OCI-M1 (cell line): Measurements from ENCODE around the gene ZNF583.

Source experiments
- DNase-seq: peaks from one replicate; lab custom pipeline; 2025; lab: John Stamatoyannopoulos, UW

ZNF583 gene

DNA sequence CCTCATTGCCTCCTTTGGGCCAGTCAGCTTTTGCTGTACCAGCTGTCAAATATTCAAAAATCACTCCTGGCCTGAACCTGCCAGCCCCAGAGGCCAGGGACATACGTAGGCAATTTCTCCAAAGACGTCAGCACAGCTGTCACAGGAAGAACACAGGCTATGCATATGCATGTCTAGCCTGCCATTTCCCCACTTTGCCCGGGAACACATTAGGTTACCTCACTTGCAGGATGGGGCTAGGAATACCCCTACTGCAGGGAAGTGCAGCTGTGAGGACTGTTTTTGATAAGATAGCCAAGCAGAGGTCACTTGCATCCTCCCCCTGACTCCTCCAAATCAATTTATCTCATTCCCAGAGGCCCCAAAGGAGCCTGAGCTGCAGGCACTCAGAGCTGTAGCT, 70.2 kb downstream of the ZNF583 start:
- no peak for DNase-seq

DNA sequence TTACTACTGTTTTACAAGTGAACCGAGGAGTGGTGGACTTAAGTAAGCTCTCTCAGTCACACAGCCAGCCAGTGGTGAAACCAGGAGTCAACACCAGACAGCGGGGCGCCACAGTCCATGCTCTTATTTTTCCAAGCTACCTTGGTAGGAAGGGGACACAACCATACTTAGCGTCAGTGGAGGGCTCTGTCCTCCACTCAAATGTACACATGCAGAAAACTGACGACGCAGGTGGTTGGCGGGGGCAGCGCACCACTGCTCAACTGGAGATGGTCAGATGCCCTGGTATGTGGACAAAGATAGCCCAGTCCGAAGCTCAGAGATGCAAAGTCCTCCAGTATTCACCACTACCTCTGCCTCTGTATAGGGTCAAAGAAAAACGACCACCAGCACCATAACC, 72.0 kb downstream of the ZNF583 start:
- no peak for DNase-seq
